ENCODE data around the gene TSC22D4.

- TF ChIP-seq, protein P1, sequence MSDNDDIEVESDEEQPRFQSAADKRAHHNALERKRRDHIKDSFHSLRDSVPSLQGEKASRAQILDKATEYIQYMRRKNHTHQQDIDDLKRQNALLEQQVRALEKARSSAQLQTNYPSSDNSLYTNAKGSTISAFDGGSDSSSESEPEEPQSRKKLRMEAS (CRISPR knock-in tag; IDR thresholded peaks at IDR 0.05): no peak
- TF ChIP-seq, protein P2, sequence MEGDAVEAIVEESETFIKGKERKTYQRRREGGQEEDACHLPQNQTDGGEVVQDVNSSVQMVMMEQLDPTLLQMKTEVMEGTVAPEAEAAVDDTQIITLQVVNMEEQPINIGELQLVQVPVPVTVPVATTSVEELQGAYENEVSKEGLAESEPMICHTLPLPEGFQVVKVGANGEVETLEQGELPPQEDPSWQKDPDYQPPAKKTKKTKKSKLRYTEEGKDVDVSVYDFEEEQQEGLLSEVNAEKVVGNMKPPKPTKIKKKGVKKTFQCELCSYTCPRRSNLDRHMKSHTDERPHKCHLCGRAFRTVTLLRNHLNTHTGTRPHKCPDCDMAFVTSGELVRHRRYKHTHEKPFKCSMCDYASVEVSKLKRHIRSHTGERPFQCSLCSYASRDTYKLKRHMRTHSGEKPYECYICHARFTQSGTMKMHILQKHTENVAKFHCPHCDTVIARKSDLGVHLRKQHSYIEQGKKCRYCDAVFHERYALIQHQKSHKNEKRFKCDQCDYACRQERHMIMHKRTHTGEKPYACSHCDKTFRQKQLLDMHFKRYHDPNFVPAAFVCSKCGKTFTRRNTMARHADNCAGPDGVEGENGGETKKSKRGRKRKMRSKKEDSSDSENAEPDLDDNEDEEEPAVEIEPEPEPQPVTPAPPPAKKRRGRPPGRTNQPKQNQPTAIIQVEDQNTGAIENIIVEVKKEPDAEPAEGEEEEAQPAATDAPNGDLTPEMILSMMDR (IDR thresholded peaks at IDR 0.05 in 2 of 3, conservative IDR thresholded peaks at IDR 0.05 in 1 of 3; ENCODE audit: insufficient read depth in 2 of 3, low read depth in 1 of 3, low read length in 3 of 3): no peak
- TF ChIP-seq PTTG1 (tag; IDR thresholded peaks at IDR 0.05; ENCODE audit: low read depth): no peak
- no peak for TF ChIP-seq POLR2A (conservative IDR thresholded peaks at IDR 0.05)
- TF ChIP-seq MAFG (tag; conservative IDR thresholded peaks at IDR 0.05): no peak
- TF ChIP-seq SRF (CRISPR knock-in tag; IDR thresholded peaks at IDR 0.05): no peak
These were observed 5.0 kb upstream of the TSC22D4 start, which contains the start of gene NYAP1 for GRCh38 chr7:100483722-100484672.

Data from K562 (cell line).